ENCODE data around the gene PPP4R3B. TPM values are rescaled to one million over a fixed set of nuclear protein-coding genes. Genes with fewer than 3 reads are reported as not detected.

Gene PPP4R3B
- total RNA-seq, 1 experiment from 2014 or later = 40.8 TPM

DNA sequence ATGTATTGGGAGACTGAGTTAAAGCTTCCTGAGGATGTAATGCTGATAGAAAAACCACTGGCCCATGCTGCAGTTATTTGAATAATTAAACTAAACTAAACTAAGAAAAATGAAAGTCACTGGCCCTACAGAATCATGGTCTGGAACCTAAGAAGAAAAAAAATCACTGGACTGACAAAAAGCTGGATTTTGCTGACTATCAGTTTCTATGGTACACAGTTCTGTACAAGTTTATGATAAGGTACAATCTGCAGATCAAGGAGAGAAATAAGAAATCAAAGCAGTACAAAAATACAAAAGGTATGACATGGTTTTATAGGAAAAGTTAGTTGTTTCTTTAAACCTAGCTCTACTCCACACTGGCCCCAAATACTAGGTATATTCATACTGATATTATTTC is 15.6 kb downstream of the PPP4R3B start:
- H3K27me3 ChIP-seq (ENCODE audit: insufficient read depth, low read length) = no peaks in the 10 kb centered on the region

More for the DNA sequence above, 15.6 kb downstream of the PPP4R3B start:
- no peaks in the 10 kb centered on the region for H3K9me3 ChIP-seq (ENCODE audit: control insufficient read depth in 1 of 2, insufficient read depth in 1 of 2, low read depth in 1 of 2, low read length in 2 of 2)
- H3K79me2 ChIP-seq (ENCODE audit: insufficient read depth, low read length) = peaks cover 41% of the 10 kb centered on the region
- POLR2A ChIA-PET = interaction anchor here (1.3 kb wide), 1 partner anchor 10 kb away, joined by 4 read pairs; no protein-coding TSS in a partner anchor
- H3K4me3 ChIP-seq (replicated peaks in 1 of 2; ENCODE audit: low read depth in 1 of 2, low read length in 2 of 2) = no peak overlapping the region
- peaks cover 9 to 12% of the 10 kb centered on the region in 2 experiments; a peak in 3 of 4 replicates for H3K36me3 ChIP-seq (ENCODE audit: control insufficient read depth in 1 of 2, insufficient read depth in 2 of 2, low read length in 2 of 2)
- no peak overlapping the region for H2AFZ ChIP-seq (ENCODE audit: low read depth, low read length, poor library complexity, severe bottlenecking)
- no peak overlapping the region for H3K27ac ChIP-seq (ENCODE audit: low read depth, low read length)
- CTCF ChIA-PET = interaction anchor here (0.9 kb wide), 1 partner anchor 19 kb away, joined by 3 read pairs; no protein-coding TSS in a partner anchor
- no TSS peak for BruUV-seq (replicated peaks)
- peaks cover 4% of the 10 kb centered on the region for H4K20me1 ChIP-seq (ENCODE audit: insufficient read depth)
- no peak overlapping the region for H3K4me2 ChIP-seq (ENCODE audit: low read length)
- ATAC-seq (no peak), DNase-seq (ENCODE audit: low read depth, low spot score) (no peak)
- no peak overlapping the region for H3K9ac ChIP-seq (ENCODE audit: low read length)
- no peaks in the 10 kb centered on the region for H3K4me1 ChIP-seq (ENCODE audit: control insufficient read depth in 1 of 2, insufficient read depth in 2 of 2, low read length in 2 of 2)
- intact Hi-C loops (cut with micrococcal nuclease) = no loop called here
- RAD21 ChIA-PET (ENCODE audit: low non-redundant PET in 1 of 2, low total read pairs in 2 of 2, uncharacterized antibody in 2 of 2, unreplicated experiment in 2 of 2) = no interaction called here
- H3K9me2 ChIP-seq (ENCODE audit: insufficient read depth) = no peaks in the 10 kb centered on the region
- no peak for TF ChIP-seq YY1 (IDR thresholded peaks at IDR 0.05; ENCODE audit: extremely low read depth, insufficient replicate concordance, low read depth, low read length)
- TF ChIP-seq SIN3A (IDR thresholded peaks at IDR 0.05; ENCODE audit: low read depth) = no peak
- no peak for TF ChIP-seq FOSL1 (IDR thresholded peaks at IDR 0.05; ENCODE audit: low read depth)
- no peak for TF ChIP-seq POLR2A (IDR thresholded peaks at IDR 0.05; ENCODE audit: borderline replicate concordance, extremely low read depth, insufficient read depth, insufficient read length)
- TF ChIP-seq EZH2phosphoT487 (IDR thresholded peaks at IDR 0.05; ENCODE audit: borderline replicate concordance) = no peak
- TF ChIP-seq ZBTB33 (IDR thresholded peaks at IDR 0.05; ENCODE audit: extremely low read depth, insufficient replicate concordance, low read length) = no peak
- TF ChIP-seq POLR2AphosphoS5 (IDR thresholded peaks at IDR 0.05; ENCODE audit: low read depth, low read length) = no peak
- no peak for TF ChIP-seq CTCF (IDR thresholded peaks at IDR 0.05 in 2 of 3, conservative IDR thresholded peaks at IDR 0.05 in 1 of 3; ENCODE audit: borderline replicate concordance in 1 of 3, insufficient read depth in 1 of 3, low read depth in 2 of 3, low read length in 2 of 3)
- no peak for TF ChIP-seq EGR1 (IDR thresholded peaks at IDR 0.05; ENCODE audit: low read depth)
- no peak for TF ChIP-seq ELF1 (IDR thresholded peaks at IDR 0.05; ENCODE audit: borderline replicate concordance, low read depth)
- no peak for TF ChIP-seq CEBPB (IDR thresholded peaks at IDR 0.05; ENCODE audit: low read depth)
- TF ChIP-seq ZFX (IDR thresholded peaks at IDR 0.05) = no peak

All from HCT116 (cell line).